OCI-M1 (cell line): Measurements from ENCODE around the gene TOM1.
"Not testable (repeated sequence)": the region's sequence is repeated elsewhere in the genome, so short reads cannot be mapped to it uniquely, and the experiment has no call there.

ENCODE experiments used
- DNase-seq: peaks from one replicate; lab custom pipeline; 2025; lab: John Stamatoyannopoulos, UW

TOM1 gene

DNA sequence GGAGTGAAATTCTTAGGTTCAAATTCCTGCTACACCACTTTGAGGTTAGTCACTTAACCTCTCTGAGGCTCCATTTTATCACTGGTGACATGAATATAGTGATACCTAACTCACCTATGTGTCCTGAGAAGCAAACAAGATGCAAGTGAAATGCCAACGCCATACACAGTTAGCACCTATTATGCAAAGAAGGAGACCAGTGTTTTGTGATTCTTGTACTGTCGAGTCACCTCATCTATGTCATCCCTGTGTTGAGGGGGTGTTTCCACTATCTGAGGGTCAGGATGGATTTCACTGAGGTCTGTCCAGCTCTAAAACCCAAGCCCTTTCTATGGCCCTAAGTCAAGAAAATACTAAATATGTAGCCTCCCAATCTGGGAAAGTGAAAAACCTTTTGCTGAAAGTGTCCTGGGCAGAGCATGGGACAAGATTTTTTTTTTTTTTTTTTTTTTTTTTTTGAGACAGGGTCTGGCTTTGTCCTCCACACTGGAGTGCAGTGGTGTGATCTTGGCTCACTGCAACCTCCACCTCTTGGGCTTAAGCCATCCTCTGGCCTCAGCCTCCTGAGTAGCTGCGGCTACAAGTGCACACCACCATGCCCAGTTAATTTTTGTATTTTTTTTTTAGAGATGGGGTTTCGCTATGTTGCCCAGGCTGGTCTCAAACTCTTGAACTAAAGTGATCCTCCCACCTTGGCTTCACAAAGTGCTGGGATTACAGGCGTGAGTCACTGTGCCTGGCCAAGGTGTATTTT, 95.3 kb downstream of the TOM1 start:
- no peak for DNase-seq

DNA sequence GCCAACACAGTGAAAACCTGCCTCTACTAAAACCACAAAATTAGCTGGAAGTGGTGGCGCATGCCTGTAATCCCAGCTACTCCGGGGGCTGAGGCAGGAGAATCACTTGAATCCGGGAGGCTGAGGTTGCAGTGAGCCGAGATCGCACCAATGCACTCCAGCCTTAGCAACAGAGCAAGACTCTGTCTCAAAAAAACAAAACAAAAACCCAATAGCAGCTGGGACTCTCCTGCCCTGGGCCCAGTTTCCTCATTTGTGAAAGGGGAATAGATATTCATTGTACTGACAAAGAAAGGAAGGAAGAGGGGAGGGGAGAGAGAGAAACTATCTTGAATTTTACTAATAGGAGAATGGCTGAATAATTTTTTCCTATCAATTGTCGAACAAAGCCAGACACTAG, 96.9 kb downstream of the TOM1 start:
- DNase-seq: not testable (repeated sequence)

DNA sequence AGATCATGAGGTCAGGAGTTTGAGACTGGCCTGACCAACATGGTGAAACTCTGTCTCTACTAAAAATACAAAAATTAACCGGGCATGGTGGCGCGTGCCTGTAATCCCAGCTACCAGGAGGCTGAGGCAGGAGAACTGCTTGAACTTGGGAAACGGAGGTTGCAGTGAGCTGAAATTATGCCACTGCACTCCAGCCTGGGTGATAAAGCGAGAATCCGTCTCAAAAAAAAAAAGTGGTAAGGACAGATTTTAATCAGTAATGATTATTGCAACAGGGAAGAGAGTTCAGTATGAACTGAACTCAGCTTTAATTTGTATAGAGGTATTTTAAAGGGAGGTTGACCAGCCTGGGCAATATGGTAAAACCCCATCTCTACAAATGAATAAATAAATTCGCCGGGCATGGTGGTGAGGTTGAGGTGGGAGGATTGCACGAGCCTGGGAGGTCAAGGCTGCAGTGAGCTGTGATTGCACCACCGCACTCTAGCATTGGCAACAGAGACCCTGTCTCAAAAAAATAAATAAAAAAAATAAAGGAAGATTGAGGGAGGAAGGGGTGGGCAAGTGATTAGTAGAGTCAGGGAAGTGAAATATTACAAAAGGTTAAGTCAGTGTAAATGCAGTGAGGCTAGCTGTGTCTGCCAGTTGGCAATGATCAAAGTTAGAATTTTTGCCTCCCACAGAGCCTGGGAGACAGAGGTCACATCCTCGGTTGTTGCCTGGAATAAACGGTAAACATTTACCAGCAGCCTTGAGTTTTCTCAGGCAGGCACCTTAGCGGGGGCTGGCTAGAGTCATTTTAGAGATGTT, 97.6 kb downstream of the TOM1 start:
- DNase-seq: no peak
